H1 (cell line): ENCODE data around the gene SYCE3. TPM values are rescaled to one million over a fixed set of nuclear protein-coding genes. Genes with fewer than 3 reads are reported as not detected.

Experiments used
- CTCF ChIP-seq, 3 experiments: IDR thresholded peaks; 1 replicate in 2 of 3; 2 replicates in 1 of 3; pipeline versions ENCODE4 v1.5.1 to v1.6.1; 2011; ENCODE audit warnings: low read length in 3 of 3, mild to moderate bottlenecking in 3 of 3, inconsistent platforms in 2 of 3, low read depth in 1 of 3, moderate library complexity in 1 of 3; ENCODE audit not compliant: insufficient read depth in 1 of 3; ENCODE audit errors: control extremely low read depth in 1 of 3
- polyA plus RNA-seq, 7 experiments: library from polyadenylated mRNA; depleted of rRNA in 3 of 7; stranded (reverse) in 5 of 7; unstranded in 2 of 7; fragments of >200 nt in 5 of 7; fragments of 200-250 nt in 2 of 7; gene quantifications; 1 replicate in 5 of 7; 2 replicates in 1 of 7; 4 replicates in 1 of 7; pipeline versions ENCODE4 v1.2.1 to v1.2.3, GENCODE V29; 2011 to 2013; ENCODE audit warnings: missing spikeins in 2 of 7, mixed read lengths in 2 of 7
- total RNA-seq: library from RNA; stranded (reverse); fragmentation: NEBNext Ultra II Directional; extraction: Animal tissue kit (Norgen Biotek cat#: 25700); gene quantifications from 2 replicates; pipeline ENCODE4 v1.2.1, GENCODE V29; 2021

SYCE3 gene
- total and polyA plus RNA-seq, 2 of the 8 experiments (the other 6 are each of a cell fraction or from before 2014, with no cell fraction given) = 1.9 TPM; not detected in 1

- TF ChIP-seq CTCF (IDR thresholded peaks at IDR 0.05; ENCODE audit: control extremely low read depth in 1 of 3, insufficient read depth in 1 of 3, low read depth in 1 of 3, low read length in 3 of 3) = peak in 1 of 3 experiments; percentile 61; a peak in 1 of 4 replicates
Observed at GRCh38 chr22:50525858-50526107, 36.9 kb downstream of the SYCE3 start (continued).
